Activated naive CD8-positive, alpha-beta T cell treated with anti-CD3 and anti-CD28 coated beads, Interleukin-2, amount 50 U/mL, for 24 hours (primary cell): ENCODE measurements around the gene PTPRE.

ENCODE experiments used
- ATAC-seq: fragments of 150-1000 bp; cut with Tn5 transposase; one replicate; pipeline ENCODE4 v1.10.0; 2021
- DNase-seq: peaks from one replicate; pipeline ENCODE4 v3.0.0; 2021
- H3K27ac Mint-ChIP-seq: one replicate; pipeline ENCODE4 v1.8.0; 2021; ENCODE audit warnings: mild to moderate bottlenecking, mixed read lengths
- H3K27me3 Mint-ChIP-seq: one replicate; pipeline ENCODE4 v1.8.0; 2021; ENCODE audit warnings: mixed read lengths
- H3K36me3 Mint-ChIP-seq: one replicate; pipeline ENCODE4 v1.8.0; 2021; ENCODE audit warnings: low read depth, mixed read lengths
- H3K4me1 Mint-ChIP-seq: one replicate; pipeline ENCODE4 v1.8.0; 2021; ENCODE audit warnings: mixed read lengths
- H3K4me3 Mint-ChIP-seq: one replicate; pipeline ENCODE4 v1.8.0; 2021; ENCODE audit warnings: mild to moderate bottlenecking, moderate library complexity, mixed read lengths
- H3K9me3 Mint-ChIP-seq: one replicate; pipeline ENCODE4 v1.8.0; 2021; ENCODE audit warnings: mixed read lengths

PTPRE gene

GRCh38 chr10:128022261-128023196, 115.6 kb downstream of the PTPRE start:
- Mint-ChIP-seq H3K4me1 (peaks cover 25% of the 10 kb centered on the region), H3K27ac (no peak overlapping the region), H3K36me3 (no peaks in the 10 kb centered on the region), H3K9me3 (no peaks in the 10 kb centered on the region), H3K27me3 (peaks cover 7% of the 10 kb centered on the region), H3K4me3 (no peak overlapping the region)
- ATAC-seq = no peak
- no peak for DNase-seq

DNA sequence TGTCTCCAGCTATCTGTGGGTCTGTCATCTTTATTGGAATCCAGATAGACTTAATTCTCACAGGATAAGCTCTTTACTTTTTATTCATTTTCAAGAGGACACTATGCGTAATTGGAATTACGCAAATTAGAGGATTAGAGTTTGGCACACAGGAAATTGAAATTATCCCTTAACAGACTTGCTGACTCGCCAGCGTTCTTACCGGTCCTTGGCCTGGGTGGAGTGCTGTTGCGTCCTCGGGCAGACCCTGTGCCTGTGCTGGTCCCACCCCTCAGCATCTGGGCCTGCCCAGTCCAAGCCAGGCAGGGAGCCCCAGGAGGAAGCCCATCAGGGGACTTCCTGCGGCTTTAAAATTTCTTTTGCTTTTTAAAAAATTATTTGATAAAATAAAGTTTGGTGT, 117.5 kb downstream of the PTPRE start:
- DNase-seq (no peak), ATAC-seq (no peak)
- no peak overlapping the region for H3K4me3 Mint-ChIP-seq
- H3K27me3 Mint-ChIP-seq = peaks cover 2% of the 10 kb centered on the region
- no peaks in the 10 kb centered on the region for H3K9me3 Mint-ChIP-seq
- H3K4me1 Mint-ChIP-seq = peaks cover 28% of the 10 kb centered on the region
- H3K36me3 Mint-ChIP-seq = no peaks in the 10 kb centered on the region
- H3K27ac Mint-ChIP-seq = no peak overlapping the region

GRCh38 chr10:128025437-128025836, 118.5 kb downstream of the PTPRE start:
- Mint-ChIP-seq H3K4me3 (no peak overlapping the region), H3K27me3 (peaks cover 4% of the 10 kb centered on the region), H3K27ac (no peak overlapping the region), H3K9me3 (no peaks in the 10 kb centered on the region), H3K36me3 (no peaks in the 10 kb centered on the region), H3K4me1 (peaks cover 29% of the 10 kb centered on the region)
- ATAC-seq = no peak
- DNase-seq = no peak

- H3K27me3 Mint-ChIP-seq = peaks cover 4% of the 10 kb centered on the region
- H3K36me3 Mint-ChIP-seq = no peaks in the 10 kb centered on the region
- no peaks in the 10 kb centered on the region for H3K9me3 Mint-ChIP-seq
- no peak overlapping the region for H3K4me3 Mint-ChIP-seq
- ATAC-seq (no peak), DNase-seq (no peak)
- H3K27ac Mint-ChIP-seq = no peak overlapping the region
- H3K4me1 Mint-ChIP-seq = peaks cover 29% of the 10 kb centered on the region
Measured at GRCh38 chr10:128025951-128026350, 119.0 kb downstream of the PTPRE start.

DNA sequence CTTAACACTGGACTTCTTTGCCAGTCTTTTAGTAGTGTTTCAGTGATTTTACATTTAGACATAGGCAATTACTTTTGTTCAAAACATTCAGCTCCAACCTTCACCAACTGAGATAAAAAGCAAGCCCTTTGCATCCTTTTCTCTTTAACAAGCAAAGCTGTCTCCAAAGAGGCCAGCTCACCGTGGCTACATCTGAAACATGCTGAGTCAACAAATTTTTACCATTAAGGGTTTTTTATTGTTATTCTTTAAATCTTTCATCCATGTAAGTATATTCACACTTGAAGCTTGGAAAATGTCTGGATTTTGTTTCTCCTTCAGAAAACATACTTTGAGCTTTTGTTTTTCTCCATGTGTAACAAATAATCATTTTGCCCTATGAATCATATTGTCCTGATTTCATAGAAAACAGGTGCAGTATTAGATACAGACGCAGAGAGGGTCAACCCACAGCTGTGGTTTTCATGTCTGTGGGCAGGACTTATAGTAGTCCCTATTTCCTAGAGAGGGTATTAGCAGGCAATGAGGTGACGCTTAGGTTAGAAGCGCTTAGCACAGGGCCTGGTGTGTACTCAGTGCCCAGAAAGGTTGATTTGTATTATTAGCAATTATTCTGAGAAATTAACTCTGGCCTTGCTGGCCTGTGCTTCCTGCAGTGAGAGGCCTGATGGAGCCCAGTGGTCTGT, 119.9 kb downstream of the PTPRE start:
- ATAC-seq = peak; percentile 84

GRCh38 chr10:128027306-128027705, 120.4 kb downstream of the PTPRE start:
- DNase-seq = no peak
- Mint-ChIP-seq H3K4me3 (no peak overlapping the region), H3K9me3 (no peaks in the 10 kb centered on the region), H3K27ac (no peak overlapping the region), H3K36me3 (no peaks in the 10 kb centered on the region), H3K27me3 (peaks cover 4% of the 10 kb centered on the region), H3K4me1 (peaks cover 29% of the 10 kb centered on the region)
- ATAC-seq = no peak

More for the DNA sequence above, 119.9 kb downstream of the PTPRE start:
- H3K27me3 Mint-ChIP-seq = peaks cover 4% of the 10 kb centered on the region
- H3K27ac Mint-ChIP-seq = peak overlapping the region; percentile 24
- no peaks in the 10 kb centered on the region for H3K9me3 Mint-ChIP-seq
- no peaks in the 10 kb centered on the region for H3K36me3 Mint-ChIP-seq
- no peak overlapping the region for H3K4me3 Mint-ChIP-seq
- peaks cover 29% of the 10 kb centered on the region for H3K4me1 Mint-ChIP-seq
- peak; percentile 24 for DNase-seq

GRCh38 chr10:128027822-128028507, 121.1 kb downstream of the PTPRE start:
- Mint-ChIP-seq H3K36me3 (no peaks in the 10 kb centered on the region), H3K27ac (no peak overlapping the region), H3K9me3 (no peaks in the 10 kb centered on the region), H3K27me3 (peaks cover 4% of the 10 kb centered on the region), H3K4me3 (no peak overlapping the region), H3K4me1 (peaks cover 29% of the 10 kb centered on the region)
- DNase-seq (no peak), ATAC-seq (no peak)

- Mint-ChIP-seq H3K4me3 (peak overlapping the region; percentile 42), H3K4me1 (peaks cover 29% of the 10 kb centered on the region), H3K27me3 (peaks cover 4% of the 10 kb centered on the region), H3K36me3 (no peaks in the 10 kb centered on the region), H3K27ac (peak overlapping the region; percentile 78), H3K9me3 (no peaks in the 10 kb centered on the region)
- DNase-seq (peak; percentile 34), ATAC-seq (peak; percentile 80)
Measured at GRCh38 chr10:128028508-128029289, 121.8 kb downstream of the PTPRE start.

- Mint-ChIP-seq H3K36me3 (no peaks in the 10 kb centered on the region), H3K27me3 (peaks cover 4% of the 10 kb centered on the region), H3K9me3 (no peaks in the 10 kb centered on the region), H3K4me1 (peaks cover 29% of the 10 kb centered on the region), H3K27ac (peak overlapping the region; percentile 78), H3K4me3 (no peak overlapping the region)
- no peak for DNase-seq
- ATAC-seq = no peak
Measured at GRCh38 chr10:128029290-128029651, 122.4 kb downstream of the PTPRE start.

DNA sequence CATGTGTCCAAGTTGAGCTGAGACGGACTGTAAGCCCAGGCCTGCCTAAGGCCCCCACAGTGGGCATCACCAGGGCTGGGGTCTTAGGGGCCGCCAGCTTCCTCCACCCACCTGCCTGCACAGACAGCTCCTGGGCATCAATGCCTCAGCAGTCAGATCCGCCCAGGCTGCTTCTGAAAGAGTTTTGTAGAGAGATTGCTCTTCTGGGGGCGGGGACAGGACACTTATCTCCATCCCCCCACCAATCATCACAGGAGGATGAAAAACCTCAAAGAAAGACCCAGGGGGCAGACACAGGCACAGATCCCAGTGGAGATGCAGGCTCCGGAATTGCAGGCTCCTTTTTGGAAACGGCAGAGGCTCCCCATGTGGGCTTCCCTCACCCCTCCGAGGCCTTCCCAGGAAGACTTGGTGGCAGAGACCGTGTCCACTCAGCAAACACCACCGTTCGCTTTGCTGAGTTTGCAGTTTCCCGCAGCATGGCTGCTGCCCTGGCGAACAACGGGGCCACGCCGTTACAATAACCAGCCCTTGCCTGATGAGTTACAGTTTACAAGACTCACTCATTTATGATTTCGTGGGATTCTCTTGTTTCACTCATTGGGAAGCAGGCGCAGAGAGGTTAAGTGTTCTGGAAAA, 122.9 kb downstream of the PTPRE start:
- Mint-ChIP-seq H3K36me3 (no peaks in the 10 kb centered on the region), H3K4me3 (no peak overlapping the region), H3K4me1 (peaks cover 29% of the 10 kb centered on the region), H3K9me3 (no peaks in the 10 kb centered on the region), H3K27ac (no peak overlapping the region), H3K27me3 (peaks cover 4% of the 10 kb centered on the region)
- ATAC-seq (no peak), DNase-seq (no peak)

DNA sequence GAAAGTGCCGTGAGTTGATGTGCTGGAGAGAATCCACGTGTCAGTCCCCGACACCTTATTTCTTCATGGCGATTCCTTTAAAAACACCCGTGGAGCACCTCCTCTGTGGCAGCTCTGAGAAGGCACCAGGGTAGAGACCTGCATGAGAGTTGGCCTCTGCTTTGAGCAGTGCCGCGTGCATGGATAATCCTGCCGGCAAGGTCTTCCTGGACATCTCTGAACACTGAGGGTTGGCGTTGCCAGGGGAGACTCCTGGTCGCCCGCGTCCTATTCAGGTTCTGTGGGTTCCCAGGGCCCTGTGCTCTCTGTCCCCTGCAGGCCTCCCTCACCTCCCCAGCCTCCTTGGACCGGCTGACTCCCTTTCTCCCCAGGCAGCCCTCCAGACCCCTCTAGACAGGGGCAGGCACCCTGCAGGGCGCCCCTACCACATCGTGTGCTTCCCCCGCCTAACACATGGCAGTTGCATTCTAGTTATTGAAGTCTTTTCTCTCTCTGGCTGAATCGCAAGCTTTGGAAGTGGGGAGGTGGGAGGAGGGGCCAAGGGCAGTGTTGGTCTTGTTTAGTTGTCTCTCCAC, 123.7 kb downstream of the PTPRE start:
- Mint-ChIP-seq H3K4me3 (no peak overlapping the region), H3K4me1 (peaks cover 31% of the 10 kb centered on the region), H3K9me3 (no peaks in the 10 kb centered on the region), H3K36me3 (no peaks in the 10 kb centered on the region), H3K27ac (no peak overlapping the region), H3K27me3 (peaks cover 4% of the 10 kb centered on the region)
- ATAC-seq (no peak), DNase-seq (no peak)

GRCh38 chr10:128031216-128031615, 124.3 kb downstream of the PTPRE start:
- no peak for DNase-seq
- no peaks in the 10 kb centered on the region for H3K36me3 Mint-ChIP-seq
- peaks cover 33% of the 10 kb centered on the region for H3K4me1 Mint-ChIP-seq
- peaks cover 4% of the 10 kb centered on the region for H3K27me3 Mint-ChIP-seq
- no peak for ATAC-seq
- H3K9me3 Mint-ChIP-seq = no peaks in the 10 kb centered on the region
- H3K27ac Mint-ChIP-seq = no peak overlapping the region
- H3K4me3 Mint-ChIP-seq = no peak overlapping the region

DNA sequence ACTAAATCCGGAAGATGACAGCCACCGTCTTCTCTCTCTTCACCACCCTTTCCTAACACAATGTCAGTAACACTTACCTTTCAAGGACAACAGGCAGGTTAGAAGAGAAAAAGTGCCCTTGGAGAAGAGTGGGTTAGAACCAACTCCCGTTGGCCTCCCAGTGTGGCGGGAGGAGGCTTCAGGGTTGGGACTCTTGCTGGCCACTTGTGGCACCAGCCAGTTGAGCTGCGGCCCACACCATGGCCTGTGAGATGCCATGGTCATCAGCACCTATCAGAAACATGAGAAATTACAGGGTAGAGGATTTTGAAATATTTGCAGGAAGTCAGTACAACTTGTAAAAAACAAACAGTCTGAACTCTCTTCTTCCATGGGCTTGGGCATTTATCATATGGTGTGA, 125.6 kb downstream of the PTPRE start:
- H3K4me3 Mint-ChIP-seq = no peak overlapping the region
- no peaks in the 10 kb centered on the region for H3K9me3 Mint-ChIP-seq
- no peak overlapping the region for H3K27ac Mint-ChIP-seq
- no peak for DNase-seq
- ATAC-seq = no peak
- H3K27me3 Mint-ChIP-seq = peaks cover 4% of the 10 kb centered on the region
- H3K36me3 Mint-ChIP-seq = no peaks in the 10 kb centered on the region
- H3K4me1 Mint-ChIP-seq = peaks cover 26% of the 10 kb centered on the region
